Left lung (tissue), 10 donors: ENCODE data around the gene PLAGL1. TPM values are rescaled to one million over a fixed set of nuclear protein-coding genes. Genes with fewer than 3 reads are reported as not detected.

Source experiments
- ATAC-seq: fragments of 200-7000 bp; cut with Tn5 transposase; one replicate; pipeline ENCODE4 v1.9.1; 2020; ENCODE audit warnings: moderate library complexity
- DNase-seq, 4 donors: peaks; one replicate each; pipeline ENCODE4 v3.0.0-alpha.2; 2013 to 2020
- H3K27ac ChIP-seq, 2 donors: fragments of 200-600 bp; sonication (generic) in 1 of 2; one replicate each; pipeline versions ENCODE4 v1.5.0 to v1.8.0; 2020 to 2021
- H3K27me3 ChIP-seq, 2 donors: fragments of 200-600 bp; sonication (generic) in 1 of 2; one replicate each; pipeline versions ENCODE4 v1.5.0 to v1.8.0; 2020 to 2021
- H3K36me3 ChIP-seq, 2 donors: fragments of 200-600 bp; sonication (generic) in 1 of 2; one replicate each; pipeline versions ENCODE4 v1.5.0 to v1.8.0; 2020 to 2021
- H3K4me1 ChIP-seq, 2 donors: fragments of 200-600 bp; one replicate each; pipeline ENCODE4 v1.8.0; 2021
- H3K4me3 ChIP-seq, 2 donors: fragments of 200-600 bp; sonication (generic) in 1 of 2; one replicate each; pipeline versions ENCODE4 v1.5.0 to v1.8.0; 2020 to 2021; ENCODE audit warnings: mild to moderate bottlenecking in 1 of 2
- H3K9me3 ChIP-seq, 2 donors: fragments of 200-600 bp; sonication (generic) in 1 of 2; one replicate each; pipeline versions ENCODE4 v1.5.0 to v1.8.0; 2020 to 2021
- CTCF ChIP-seq, 2 donors: fragments of 200-600 bp; sonication (generic) in 1 of 2; IDR thresholded peaks; one replicate each; pipeline versions ENCODE4 v1.5.0 to v1.8.0; 2021; ENCODE audit warnings: antibody characterized with exemption in 2 of 2
- intact Hi-C, 2 donors: fragments of 100-400 bp; cut with DNase I; formaldehyde crosslinking; loops; one replicate each; pipeline versions ENCODE4 v1.11.2 to v1.14.2; 2022
- polyA plus RNA-seq, 6 donors: library from polyadenylated mRNA; unstranded; fragments of 120-200 nt; gene quantifications; one replicate each; pipeline ENCODE4 v1.2.1, GENCODE V29; 2013; ENCODE audit not compliant: insufficient read length in 6 of 6
- total RNA-seq, 2 donors: library from RNA; stranded (reverse); fragmentation: NEBNext Ultra II Directional; extraction: Animal tissue kit (Norgen Biotek cat#: 25700); gene quantifications; one replicate each; pipeline ENCODE4 v1.2.1, GENCODE V29; 2021
- donor health status: DM: no; HTN: yes; CAD: no.
- donor health status: DM: no; HTN: no; CAD: no.

PLAGL1 gene
- total and polyA plus RNA-seq, 8 donors, result 38.5 to 166 (median 137) TPM

GRCh38 chr6:143941852-143942627 is 66.0 kb downstream of the PLAGL1 start:
- H3K4me3 ChIP-seq, result no peak overlapping the region
- no peaks in the 10 kb centered on the region for H3K36me3 ChIP-seq
- H3K9me3 ChIP-seq, result no peaks in the 10 kb centered on the region
- ATAC-seq (peak; percentile 78), DNase-seq (peak in 2 of 4 donors; percentile 53 to 78)
- H3K27me3 ChIP-seq, result no peaks in the 10 kb centered on the region
- TF ChIP-seq CTCF (IDR thresholded peaks at IDR 0.05), result peak; percentile 46 to 48
- intact Hi-C loops, result loop anchor here in 1 of 2 donors (5.0 kb wide), 1 partner anchor 70 kb away; no protein-coding TSS in a partner anchor
- H3K27ac ChIP-seq, result no peak overlapping the region
- no peaks in the 10 kb centered on the region for H3K4me1 ChIP-seq

GRCh38 chr6:143940011-143940597 is 68.0 kb downstream of the PLAGL1 start:
- intact Hi-C loops, result loop anchor here in 1 of 2 donors (5.0 kb wide), 1 partner anchor 72 kb away; no protein-coding TSS in a partner anchor
- Histone ChIP-seq H3K36me3 (no peaks in the 10 kb centered on the region), H3K27me3 (no peaks in the 10 kb centered on the region), H3K9me3 (no peaks in the 10 kb centered on the region), H3K4me3 (no peak overlapping the region), H3K4me1 (no peaks in the 10 kb centered on the region), H3K27ac (no peak overlapping the region)
- ATAC-seq, result peak; percentile 88
- TF ChIP-seq CTCF (IDR thresholded peaks at IDR 0.05), result peak; percentile 58 to 60
- no peak for DNase-seq

GRCh38 chr6:143939364-143939763 is 68.7 kb downstream of the PLAGL1 start:
- no peaks in the 10 kb centered on the region for H3K36me3 ChIP-seq
- DNase-seq, result no peak
- no peak for TF ChIP-seq CTCF (IDR thresholded peaks at IDR 0.05)
- no peak overlapping the region for H3K27ac ChIP-seq
- no peaks in the 10 kb centered on the region for H3K4me1 ChIP-seq
- no peak for ATAC-seq
- intact Hi-C loops, result no loop called here
- no peaks in the 10 kb centered on the region for H3K27me3 ChIP-seq
- no peak overlapping the region for H3K4me3 ChIP-seq
- H3K9me3 ChIP-seq, result no peaks in the 10 kb centered on the region

GRCh38 chr6:143937668-143937970 is 70.4 kb downstream of the PLAGL1 start:
- Histone ChIP-seq H3K27me3 (no peaks in the 10 kb centered on the region), H3K4me3 (no peak overlapping the region), H3K4me1 (no peaks in the 10 kb centered on the region), H3K36me3 (no peaks in the 10 kb centered on the region), H3K9me3 (peaks cover 0 to under 1% of the 10 kb centered on the region in 2 donors), H3K27ac (no peak overlapping the region)
- intact Hi-C loops, result no loop called here
- no peak for TF ChIP-seq CTCF (IDR thresholded peaks at IDR 0.05)
- ATAC-seq, result no peak
- peak in 1 of 4 donors; percentile 57 for DNase-seq
